HEK293 (cell line): ENCODE data around the gene BRWD1.

Experiments
- CTCF ChIA-PET: fragments of 350-600 bp; formaldehyde crosslinking; extraction: SDS; loops from one replicate; lab custom pipeline; 2021; ENCODE audit warnings: antibody characterized with exemption; lab: Yijun Ruan, JAX
- POLR2A ChIA-PET: fragments of 300-600 bp; formaldehyde crosslinking; extraction: SDS; loops from one replicate; lab custom pipeline; 2020; ENCODE audit warnings: antibody characterized with exemption, inconsistent platforms; lab: Yijun Ruan, JAX
- H3K27ac ChIP-seq: fragments of 200-500 bp; sonication (Bioruptor generic); 2 replicates; pipeline ENCODE4 v1.5.1; 2014; ENCODE audit warnings: low read depth, low read length, control low read depth, inconsistent platforms; ENCODE audit errors: extremely low read depth
- H3K36me3 ChIP-seq, 2 experiments: fragments of 200-500 bp in 1 of 2; sonication (Bioruptor generic) in 1 of 2; 1 replicate in 1 of 2; 2 replicates in 1 of 2; pipeline ENCODE4 v1.5.1; 2014 to 2017; ENCODE audit warnings: inconsistent platforms in 2 of 2, low read length in 2 of 2; ENCODE audit not compliant: control insufficient read depth in 2 of 2, insufficient read depth in 1 of 2
- H3K4me1 ChIP-seq: fragments of 200-500 bp; sonication (Bioruptor generic); 2 replicates; pipeline ENCODE4 v1.5.1; 2014; ENCODE audit warnings: mild to moderate bottlenecking, low read length, inconsistent platforms; ENCODE audit not compliant: control insufficient read depth, insufficient read depth
- H3K4me3 ChIP-seq: 2 replicates; pipeline ENCODE4 v1.5.1; 2011; ENCODE audit warnings: low read depth, mild to moderate bottlenecking, control low read depth, low read length, moderate library complexity
- H3K9me3 ChIP-seq: fragments of 200-500 bp; sonication (Bioruptor generic); 2 replicates; pipeline ENCODE4 v1.5.1; 2014; ENCODE audit warnings: low read depth, low read length, inconsistent platforms; ENCODE audit not compliant: control insufficient read depth, insufficient read depth
- SP7 ChIP-seq: fragments of 450-650 bp; formaldehyde crosslinking; IDR thresholded peaks from 2 replicates; pipeline ENCODE4 v1.5.1; 2016; ENCODE audit warnings: missing biosample characterization, missing genetic modification characterization
- ZBTB8A ChIP-seq: fragments of 450-650 bp; formaldehyde crosslinking; IDR thresholded peaks from 2 replicates; pipeline ENCODE4 v1.5.1; 2016; ENCODE audit warnings: missing biosample characterization, missing genetic modification characterization
- ZFP69B ChIP-seq: fragments of 450-650 bp; formaldehyde crosslinking; IDR thresholded peaks from 2 replicates; pipeline ENCODE4 v1.5.1; 2016; ENCODE audit warnings: missing biosample characterization, missing genetic modification characterization
- ZNF155 ChIP-seq: fragments of 450-650 bp; formaldehyde crosslinking; IDR thresholded peaks from 2 replicates; pipeline ENCODE4 v1.5.1; 2016; ENCODE audit warnings: missing biosample characterization, missing genetic modification characterization
- ZNF16 ChIP-seq: fragments of 450-650 bp; formaldehyde crosslinking; IDR thresholded peaks from 2 replicates; pipeline ENCODE4 v1.5.1; 2016; ENCODE audit warnings: low read depth, missing biosample characterization, missing genetic modification characterization
- ZNF174 ChIP-seq: fragments of 450-650 bp; formaldehyde crosslinking; IDR thresholded peaks from 2 replicates; pipeline ENCODE4 v1.5.0; 2017; ENCODE audit warnings: missing biosample characterization, mild to moderate bottlenecking, missing genetic modification characterization
- ZNF214 ChIP-seq: fragments of 450-650 bp; formaldehyde crosslinking; IDR thresholded peaks from 2 replicates; pipeline ENCODE4 v1.5.1; 2017; ENCODE audit warnings: missing biosample characterization, mild to moderate bottlenecking, missing genetic modification characterization, borderline replicate concordance
- ZNF292 ChIP-seq: fragments of 450-650 bp; formaldehyde crosslinking; IDR thresholded peaks from 2 replicates; pipeline ENCODE4 v1.5.1; 2016; ENCODE audit warnings: low read depth, missing biosample characterization, missing genetic modification characterization, borderline replicate concordance
- ZNF404 ChIP-seq: fragments of 450-650 bp; formaldehyde crosslinking; IDR thresholded peaks from 2 replicates; pipeline ENCODE4 v1.5.1; 2017; ENCODE audit warnings: missing biosample characterization, missing genetic modification characterization
- ZNF544 ChIP-seq: fragments of 450-650 bp; formaldehyde crosslinking; IDR thresholded peaks from 2 replicates; pipeline ENCODE4 v1.5.0; 2017; ENCODE audit warnings: missing biosample characterization, missing genetic modification characterization
- ZNF558 ChIP-seq: fragments of 450-650 bp; formaldehyde crosslinking; IDR thresholded peaks from 2 replicates; pipeline ENCODE4 v1.5.1; 2016; ENCODE audit warnings: missing biosample characterization, missing genetic modification characterization
- ZNF596 ChIP-seq: fragments of 450-650 bp; IDR thresholded peaks from 2 replicates; pipeline ENCODE4 v1.5.0; 2018; ENCODE audit warnings: missing biosample characterization, mild to moderate bottlenecking, missing genetic modification characterization, moderate library complexity
- ZNF768 ChIP-seq: fragments of 450-650 bp; formaldehyde crosslinking; IDR thresholded peaks from 2 replicates; pipeline ENCODE4 v1.5.1; 2018; ENCODE audit warnings: missing biosample characterization, mild to moderate bottlenecking, missing genetic modification characterization
- ZNF785 ChIP-seq: fragments of 450-650 bp; formaldehyde crosslinking; IDR thresholded peaks from 2 replicates; pipeline ENCODE4 v1.5.1; 2016; ENCODE audit warnings: missing biosample characterization, missing genetic modification characterization
- ZNF792 ChIP-seq: fragments of 450-650 bp; formaldehyde crosslinking; IDR thresholded peaks from 2 replicates; pipeline ENCODE4 v1.5.1; 2016; ENCODE audit warnings: missing biosample characterization, missing genetic modification characterization
- ZXDB ChIP-seq: fragments of 450-650 bp; formaldehyde crosslinking; IDR thresholded peaks from 2 replicates; pipeline ENCODE4 v1.5.1; 2016; ENCODE audit warnings: missing biosample characterization, missing genetic modification characterization
- TF ChIP-seq, protein P1 (sequence below): fragments of 450-650 bp; formaldehyde crosslinking; IDR thresholded peaks from 2 replicates; pipeline ENCODE4 v1.5.1; 2016; ENCODE audit warnings: missing biosample characterization, missing genetic modification characterization
- TF ChIP-seq, protein P2 (sequence below): fragments of 450-650 bp; formaldehyde crosslinking; IDR thresholded peaks from 2 replicates; pipeline ENCODE4 v1.5.1; 2017; ENCODE audit warnings: missing biosample characterization, missing genetic modification characterization
- TF ChIP-seq, protein P3 (sequence below): fragments of 450-650 bp; formaldehyde crosslinking; IDR thresholded peaks from 2 replicates; pipeline ENCODE4 v1.5.1; 2016; ENCODE audit warnings: missing biosample characterization, missing genetic modification characterization
- TF ChIP-seq, protein P4 (sequence below): fragments of 450-650 bp; formaldehyde crosslinking; IDR thresholded peaks from 2 replicates; pipeline ENCODE4 v1.5.0; 2017; ENCODE audit warnings: missing biosample characterization, missing genetic modification characterization, borderline replicate concordance
- TF ChIP-seq, protein P5 (sequence below): fragments of 450-650 bp; formaldehyde crosslinking; IDR thresholded peaks from 2 replicates; pipeline ENCODE4 v1.5.1; 2016; ENCODE audit warnings: missing biosample characterization, missing genetic modification characterization
- TF ChIP-seq, protein P6 (sequence below): fragments of 450-650 bp; formaldehyde crosslinking; IDR thresholded peaks from 2 replicates; pipeline ENCODE4 v1.5.1; 2016; ENCODE audit warnings: missing biosample characterization, missing genetic modification characterization
- TF ChIP-seq, protein P7 (sequence below): fragments of 450-650 bp; formaldehyde crosslinking; IDR thresholded peaks from 2 replicates; pipeline ENCODE4 v1.5.1; 2017; ENCODE audit warnings: missing biosample characterization, missing genetic modification characterization

BRWD1 gene

DNA sequence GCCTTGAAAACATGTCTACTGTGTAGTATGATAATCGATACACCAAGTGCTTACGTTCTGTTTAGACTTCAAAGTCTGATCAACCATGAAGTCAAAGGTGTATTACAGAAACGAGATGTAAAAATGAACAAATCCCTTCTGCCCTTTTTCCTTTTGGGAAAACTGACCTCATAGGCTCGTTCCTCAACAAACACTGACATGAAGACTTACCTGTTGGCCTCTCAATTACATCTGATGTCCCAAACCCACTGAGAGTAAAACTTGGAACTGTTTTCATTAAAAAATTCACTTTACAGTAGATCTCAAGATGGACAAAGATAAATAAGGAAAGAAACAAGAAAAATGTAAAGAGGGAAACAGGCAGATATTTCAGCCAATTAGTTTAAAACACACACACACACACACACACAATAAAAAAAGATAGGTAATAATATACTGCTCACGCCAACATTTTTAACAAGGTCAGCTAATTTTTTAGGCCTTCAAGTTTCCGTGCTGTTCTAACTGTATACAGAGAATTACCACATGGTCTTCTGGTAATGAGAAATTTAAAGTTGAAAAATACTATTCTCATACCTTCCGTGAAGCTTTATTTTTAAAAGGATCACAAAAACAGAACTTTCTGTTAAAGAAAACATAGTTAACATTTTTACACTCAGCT lies 33.4 kb upstream of the BRWD1 start (continued):
- TF ChIP-seq, protein P1, sequence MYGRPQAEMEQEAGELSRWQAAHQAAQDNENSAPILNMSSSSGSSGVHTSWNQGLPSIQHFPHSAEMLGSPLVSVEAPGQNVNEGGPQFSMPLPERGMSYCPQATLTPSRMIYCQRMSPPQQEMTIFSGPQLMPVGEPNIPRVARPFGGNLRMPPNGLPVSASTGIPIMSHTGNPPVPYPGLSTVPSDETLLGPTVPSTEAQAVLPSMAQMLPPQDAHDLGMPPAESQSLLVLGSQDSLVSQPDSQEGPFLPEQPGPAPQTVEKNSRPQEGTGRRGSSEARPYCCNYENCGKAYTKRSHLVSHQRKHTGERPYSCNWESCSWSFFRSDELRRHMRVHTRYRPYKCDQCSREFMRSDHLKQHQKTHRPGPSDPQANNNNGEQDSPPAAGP (tag by site-specific recombination), result no peak
- TF ChIP-seq ZXDB, result 0 out of 2 replicates have a peak, but pooled peaks have one; percentile 11
- TF ChIP-seq, protein P2, sequence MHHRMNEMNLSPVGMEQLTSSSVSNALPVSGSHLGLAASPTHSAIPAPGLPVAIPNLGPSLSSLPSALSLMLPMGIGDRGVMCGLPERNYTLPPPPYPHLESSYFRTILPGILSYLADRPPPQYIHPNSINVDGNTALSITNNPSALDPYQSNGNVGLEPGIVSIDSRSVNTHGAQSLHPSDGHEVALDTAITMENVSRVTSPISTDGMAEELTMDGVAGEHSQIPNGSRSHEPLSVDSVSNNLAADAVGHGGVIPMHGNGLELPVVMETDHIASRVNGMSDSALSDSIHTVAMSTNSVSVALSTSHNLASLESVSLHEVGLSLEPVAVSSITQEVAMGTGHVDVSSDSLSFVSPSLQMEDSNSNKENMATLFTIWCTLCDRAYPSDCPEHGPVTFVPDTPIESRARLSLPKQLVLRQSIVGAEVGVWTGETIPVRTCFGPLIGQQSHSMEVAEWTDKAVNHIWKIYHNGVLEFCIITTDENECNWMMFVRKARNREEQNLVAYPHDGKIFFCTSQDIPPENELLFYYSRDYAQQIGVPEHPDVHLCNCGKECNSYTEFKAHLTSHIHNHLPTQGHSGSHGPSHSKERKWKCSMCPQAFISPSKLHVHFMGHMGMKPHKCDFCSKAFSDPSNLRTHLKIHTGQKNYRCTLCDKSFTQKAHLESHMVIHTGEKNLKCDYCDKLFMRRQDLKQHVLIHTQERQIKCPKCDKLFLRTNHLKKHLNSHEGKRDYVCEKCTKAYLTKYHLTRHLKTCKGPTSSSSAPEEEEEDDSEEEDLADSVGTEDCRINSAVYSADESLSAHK (tag by site-specific recombination), result no peak
- TF ChIP-seq, protein P3, sequence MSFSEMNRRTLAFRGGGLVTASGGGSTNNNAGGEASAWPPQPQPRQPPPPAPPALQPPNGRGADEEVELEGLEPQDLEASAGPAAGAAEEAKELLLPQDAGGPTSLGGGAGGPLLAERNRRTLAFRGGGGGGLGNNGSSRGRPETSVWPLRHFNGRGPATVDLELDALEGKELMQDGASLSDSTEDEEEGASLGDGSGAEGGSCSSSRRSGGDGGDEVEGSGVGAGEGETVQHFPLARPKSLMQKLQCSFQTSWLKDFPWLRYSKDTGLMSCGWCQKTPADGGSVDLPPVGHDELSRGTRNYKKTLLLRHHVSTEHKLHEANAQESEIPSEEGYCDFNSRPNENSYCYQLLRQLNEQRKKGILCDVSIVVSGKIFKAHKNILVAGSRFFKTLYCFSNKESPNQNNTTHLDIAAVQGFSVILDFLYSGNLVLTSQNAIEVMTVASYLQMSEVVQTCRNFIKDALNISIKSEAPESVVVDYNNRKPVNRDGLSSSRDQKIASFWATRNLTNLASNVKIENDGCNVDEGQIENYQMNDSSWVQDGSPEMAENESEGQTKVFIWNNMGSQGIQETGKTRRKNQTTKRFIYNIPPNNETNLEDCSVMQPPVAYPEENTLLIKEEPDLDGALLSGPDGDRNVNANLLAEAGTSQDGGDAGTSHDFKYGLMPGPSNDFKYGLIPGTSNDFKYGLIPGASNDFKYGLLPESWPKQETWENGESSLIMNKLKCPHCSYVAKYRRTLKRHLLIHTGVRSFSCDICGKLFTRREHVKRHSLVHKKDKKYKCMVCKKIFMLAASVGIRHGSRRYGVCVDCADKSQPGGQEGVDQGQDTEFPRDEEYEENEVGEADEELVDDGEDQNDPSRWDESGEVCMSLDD, result no peak
- no peak for TF ChIP-seq ZNF544 (tag by site-specific recombination)
- TF ChIP-seq, protein P4, sequence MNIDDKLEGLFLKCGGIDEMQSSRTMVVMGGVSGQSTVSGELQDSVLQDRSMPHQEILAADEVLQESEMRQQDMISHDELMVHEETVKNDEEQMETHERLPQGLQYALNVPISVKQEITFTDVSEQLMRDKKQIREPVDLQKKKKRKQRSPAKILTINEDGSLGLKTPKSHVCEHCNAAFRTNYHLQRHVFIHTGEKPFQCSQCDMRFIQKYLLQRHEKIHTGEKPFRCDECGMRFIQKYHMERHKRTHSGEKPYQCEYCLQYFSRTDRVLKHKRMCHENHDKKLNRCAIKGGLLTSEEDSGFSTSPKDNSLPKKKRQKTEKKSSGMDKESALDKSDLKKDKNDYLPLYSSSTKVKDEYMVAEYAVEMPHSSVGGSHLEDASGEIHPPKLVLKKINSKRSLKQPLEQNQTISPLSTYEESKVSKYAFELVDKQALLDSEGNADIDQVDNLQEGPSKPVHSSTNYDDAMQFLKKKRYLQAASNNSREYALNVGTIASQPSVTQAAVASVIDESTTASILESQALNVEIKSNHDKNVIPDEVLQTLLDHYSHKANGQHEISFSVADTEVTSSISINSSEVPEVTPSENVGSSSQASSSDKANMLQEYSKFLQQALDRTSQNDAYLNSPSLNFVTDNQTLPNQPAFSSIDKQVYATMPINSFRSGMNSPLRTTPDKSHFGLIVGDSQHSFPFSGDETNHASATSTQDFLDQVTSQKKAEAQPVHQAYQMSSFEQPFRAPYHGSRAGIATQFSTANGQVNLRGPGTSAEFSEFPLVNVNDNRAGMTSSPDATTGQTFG (tag by site-specific recombination), result no peak
- no peak for TF ChIP-seq ZNF792 (tag by site-specific recombination)
- TF ChIP-seq ZNF174 (tag by site-specific recombination), result no peak
- no peak for TF ChIP-seq ZBTB8A (tag by site-specific recombination)
- TF ChIP-seq, protein P5, sequence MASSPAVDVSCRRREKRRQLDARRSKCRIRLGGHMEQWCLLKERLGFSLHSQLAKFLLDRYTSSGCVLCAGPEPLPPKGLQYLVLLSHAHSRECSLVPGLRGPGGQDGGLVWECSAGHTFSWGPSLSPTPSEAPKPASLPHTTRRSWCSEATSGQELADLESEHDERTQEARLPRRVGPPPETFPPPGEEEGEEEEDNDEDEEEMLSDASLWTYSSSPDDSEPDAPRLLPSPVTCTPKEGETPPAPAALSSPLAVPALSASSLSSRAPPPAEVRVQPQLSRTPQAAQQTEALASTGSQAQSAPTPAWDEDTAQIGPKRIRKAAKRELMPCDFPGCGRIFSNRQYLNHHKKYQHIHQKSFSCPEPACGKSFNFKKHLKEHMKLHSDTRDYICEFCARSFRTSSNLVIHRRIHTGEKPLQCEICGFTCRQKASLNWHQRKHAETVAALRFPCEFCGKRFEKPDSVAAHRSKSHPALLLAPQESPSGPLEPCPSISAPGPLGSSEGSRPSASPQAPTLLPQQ (tag by site-specific recombination), result no peak
- no peak for TF ChIP-seq SP7
- TF ChIP-seq, protein P6, sequence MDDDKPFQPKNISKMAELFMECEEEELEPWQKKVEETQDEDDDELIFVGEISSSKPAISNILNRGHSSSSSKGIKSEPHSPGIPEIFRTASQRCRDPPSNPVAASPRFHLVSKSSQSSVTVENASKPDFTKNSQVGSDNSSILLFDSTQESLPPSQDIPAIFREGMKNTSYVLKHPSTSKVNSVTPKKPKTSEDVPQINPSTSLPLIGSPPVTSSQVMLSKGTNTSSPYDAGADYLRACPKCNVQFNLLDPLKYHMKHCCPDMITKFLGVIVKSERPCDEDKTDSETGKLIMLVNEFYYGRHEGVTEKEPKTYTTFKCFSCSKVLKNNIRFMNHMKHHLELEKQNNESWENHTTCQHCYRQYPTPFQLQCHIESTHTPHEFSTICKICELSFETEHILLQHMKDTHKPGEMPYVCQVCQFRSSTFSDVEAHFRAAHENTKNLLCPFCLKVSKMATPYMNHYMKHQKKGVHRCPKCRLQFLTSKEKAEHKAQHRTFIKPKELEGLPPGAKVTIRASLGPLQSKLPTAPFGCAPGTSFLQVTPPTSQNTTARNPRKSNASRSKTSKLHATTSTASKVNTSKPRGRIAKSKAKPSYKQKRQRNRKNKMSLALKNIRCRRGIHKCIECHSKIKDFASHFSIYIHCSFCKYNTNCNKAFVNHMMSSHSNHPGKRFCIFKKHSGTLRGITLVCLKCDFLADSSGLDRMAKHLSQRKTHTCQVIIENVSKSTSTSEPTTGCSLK (tag by site-specific recombination), result no peak

DNA sequence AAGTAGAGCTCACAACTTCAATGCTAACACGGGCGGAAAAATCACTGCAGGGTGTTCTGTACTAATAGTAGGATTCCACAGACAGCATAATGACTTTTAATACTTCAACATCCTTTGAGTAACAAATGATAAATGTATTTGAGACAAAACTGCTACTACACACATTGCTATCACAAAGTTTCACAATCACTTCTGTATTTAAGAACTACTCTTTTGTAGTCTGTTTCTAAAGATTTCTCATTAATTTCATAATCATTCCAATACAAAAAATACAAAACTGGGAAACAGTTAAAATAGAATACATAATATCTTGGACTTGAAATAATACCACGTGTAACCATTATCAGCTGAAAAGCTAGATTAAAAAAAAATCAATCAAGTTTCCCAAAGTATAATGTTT lies 32.8 kb upstream of the BRWD1 start:
- H3K4me3 ChIP-seq, result peak overlapping the region; percentile 86
- no peak overlapping the region for H3K27ac ChIP-seq
- CTCF ChIA-PET, result interaction anchor here (0.9 kb wide), 1 partner anchor 16 kb away, joined by 4 read pairs; no protein-coding TSS in a partner anchor
- 0 out of 2 replicates have a peak, but pooled peaks cover 3% of the 10 kb centered on the region for H3K4me1 ChIP-seq
- POLR2A ChIA-PET, result interaction anchor here (0.8 to 5.4 kb wide), 3 partner anchors 31 to 41 kb away, joined by 3 to 79 read pairs (median 3); partner anchors contain the start of gene BRWD1
- H3K36me3 ChIP-seq, result peaks cover 41 to 66% of the 10 kb centered on the region in 2 experiments
- H3K9me3 ChIP-seq, result no peaks in the 10 kb centered on the region
- no peak for TF ChIP-seq ZNF214 (tag by site-specific recombination)
- TF ChIP-seq ZNF16 (tag by site-specific recombination), result no peak
- no peak for TF ChIP-seq ZNF768
- TF ChIP-seq ZNF155 (tag by site-specific recombination), result no peak
- TF ChIP-seq ZNF292 (tag by site-specific recombination), result no peak
- TF ChIP-seq ZNF596, result no peak
- no peak for TF ChIP-seq ZNF558 (tag by site-specific recombination)
- TF ChIP-seq ZFP69B, result no peak
- no peak for TF ChIP-seq ZNF404 (tag by site-specific recombination)
- TF ChIP-seq ZNF785 (tag by site-specific recombination), result no peak
- TF ChIP-seq, protein P7, sequence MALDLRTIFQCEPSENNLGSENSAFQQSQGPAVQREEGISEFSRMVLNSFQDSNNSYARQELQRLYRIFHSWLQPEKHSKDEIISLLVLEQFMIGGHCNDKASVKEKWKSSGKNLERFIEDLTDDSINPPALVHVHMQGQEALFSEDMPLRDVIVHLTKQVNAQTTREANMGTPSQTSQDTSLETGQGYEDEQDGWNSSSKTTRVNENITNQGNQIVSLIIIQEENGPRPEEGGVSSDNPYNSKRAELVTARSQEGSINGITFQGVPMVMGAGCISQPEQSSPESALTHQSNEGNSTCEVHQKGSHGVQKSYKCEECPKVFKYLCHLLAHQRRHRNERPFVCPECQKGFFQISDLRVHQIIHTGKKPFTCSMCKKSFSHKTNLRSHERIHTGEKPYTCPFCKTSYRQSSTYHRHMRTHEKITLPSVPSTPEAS (tag by site-specific recombination), result no peak
